Activated CD8-positive, alpha-beta T cell treated with anti-CD3 and anti-CD28 coated beads, Interleukin-2, amount 10 ng/mL, durations not matched to agents 7 days and 5 days (primary cell): ENCODE data around the gene GPAT3. TPM values are rescaled to one million over a fixed set of nuclear protein-coding genes. Genes with fewer than 3 reads are reported as not detected.
A peak's percentile ranks its signal among the peaks of the same experiment; 100 is the strongest.
"Not testable (repeated sequence)": the region's sequence is repeated elsewhere in the genome, so short reads cannot be mapped to it uniquely, and the experiment has no call there.

Experiments used
- ATAC-seq: fragments of 150-1000 bp; cut with Tn5 transposase; one replicate; pipeline ENCODE4 v1.10.0; 2021; ENCODE audit warnings: moderate library complexity
- CTCF ChIA-PET: fragments of 350-600 bp; sonication (Branson Sonifier 250); formaldehyde crosslinking; loops from one replicate; lab custom pipeline; 2021; ENCODE audit warnings: antibody characterized with exemption; lab: Charles Lee
- POLR2A ChIA-PET: fragments of 350-600 bp; sonication (Branson Sonifier 250); formaldehyde crosslinking; loops from one replicate; lab custom pipeline; 2021; ENCODE audit warnings: antibody characterized with exemption; lab: Charles Lee
- DNase-seq: peaks from one replicate; pipeline ENCODE4 v3.0.0-alpha.2; 2020
- H3K27ac Mint-ChIP-seq: one replicate; pipeline ENCODE4 v1.8.0; 2021; ENCODE audit warnings: mild to moderate bottlenecking, mixed read lengths
- H3K27me3 Mint-ChIP-seq: one replicate; pipeline ENCODE4 v1.8.0; 2021; ENCODE audit warnings: low read depth, mixed read lengths
- H3K36me3 Mint-ChIP-seq: one replicate; pipeline ENCODE4 v1.8.0; 2021; ENCODE audit warnings: low read depth, mixed read lengths
- H3K4me1 Mint-ChIP-seq: one replicate; pipeline ENCODE4 v1.8.0; 2021; ENCODE audit warnings: low read depth, mixed read lengths
- H3K4me3 Mint-ChIP-seq: one replicate; pipeline ENCODE4 v1.8.0; 2021; ENCODE audit warnings: mild to moderate bottlenecking, mixed read lengths
- H3K9me3 Mint-ChIP-seq: one replicate; pipeline ENCODE4 v1.8.0; 2022; ENCODE audit warnings: mixed read lengths; ENCODE audit not compliant: insufficient read depth
- total RNA-seq, 2 experiments: library from RNA; stranded (reverse); gene quantifications; one replicate each; pipeline ENCODE4 v1.2.3, GENCODE V29; 2021

GPAT3 gene
- total RNA-seq, 2 experiments from 2014 or later, result 2.8 to 2.9 TPM

- ATAC-seq, H3K36me3 Mint-ChIP-seq, H3K27me3 Mint-ChIP-seq, H3K4me3 Mint-ChIP-seq, H3K27ac Mint-ChIP-seq, POLR2A ChIA-PET, H3K4me1 Mint-ChIP-seq, H3K9me3 Mint-ChIP-seq: not testable (repeated sequence)
- peak; percentile 75 for DNase-seq
- CTCF ChIA-PET, result interaction anchor here (0.8 to 2.9 kb wide), 14 partner anchors 12 to 148 kb away, joined by 3 to 21 read pairs (median 6); partner anchors contain the start of gene GPAT3
These were observed 26.7 kb upstream of the GPAT3 start for GRCh38 chr4:83509156-83509585.

- Mint-ChIP-seq H3K27me3 (no peaks in the 10 kb centered on the region), H3K9me3 (no peaks in the 10 kb centered on the region), H3K4me3 (no peak overlapping the region), H3K27ac (no peak overlapping the region), H3K4me1 (no peaks in the 10 kb centered on the region), H3K36me3 (no peaks in the 10 kb centered on the region)
- ChIA-PET POLR2A (no interaction called here), CTCF (interaction anchor here (1.1 to 2.9 kb wide), 7 partner anchors 14 to 135 kb away, joined by 3 to 21 read pairs (median 7); no protein-coding TSS in a partner anchor)
- DNase-seq (no peak), ATAC-seq (no peak)
These were observed 25.5 kb upstream of the GPAT3 start for GRCh38 chr4:83510442-83510841.

- H3K27ac Mint-ChIP-seq, result no peak overlapping the region
- ChIA-PET CTCF (no interaction called here), POLR2A (no interaction called here)
- H3K27me3 Mint-ChIP-seq, result no peaks in the 10 kb centered on the region
- no peaks in the 10 kb centered on the region for H3K4me1 Mint-ChIP-seq
- no peak overlapping the region for H3K4me3 Mint-ChIP-seq
- ATAC-seq (no peak), DNase-seq (no peak)
- H3K9me3 Mint-ChIP-seq, result no peaks in the 10 kb centered on the region
- H3K36me3 Mint-ChIP-seq, result no peaks in the 10 kb centered on the region
These were observed 19.7 kb upstream of the GPAT3 start for GRCh38 chr4:83516042-83516772.

- ATAC-seq (no peak), DNase-seq (no peak)
- Mint-ChIP-seq H3K9me3 (no peaks in the 10 kb centered on the region), H3K4me1 (no peaks in the 10 kb centered on the region), H3K4me3 (no peak overlapping the region), H3K36me3 (no peaks in the 10 kb centered on the region), H3K27ac (no peak overlapping the region), H3K27me3 (peaks cover 6% of the 10 kb centered on the region)
- ChIA-PET CTCF (no interaction called here), POLR2A (no interaction called here)
These were observed 13.7 kb upstream of the GPAT3 start for GRCh38 chr4:83522239-83522638.

GRCh38 chr4:83527671-83528070 lies 8.2 kb upstream of the GPAT3 start:
- ATAC-seq (no peak), DNase-seq (no peak)
- no peaks in the 10 kb centered on the region for H3K9me3 Mint-ChIP-seq
- ChIA-PET POLR2A (no interaction called here), CTCF (interaction anchor here (1.1 kb wide), 1 partner anchor 18 kb away, joined by 4 read pairs; no protein-coding TSS in a partner anchor)
- H3K27me3 Mint-ChIP-seq, result peaks cover 18% of the 10 kb centered on the region
- H3K36me3 Mint-ChIP-seq, result no peaks in the 10 kb centered on the region
- H3K4me1 Mint-ChIP-seq, result no peaks in the 10 kb centered on the region
- no peak overlapping the region for H3K27ac Mint-ChIP-seq
- H3K4me3 Mint-ChIP-seq, result no peak overlapping the region

GRCh38 chr4:83536362-83537272 lies 709 bp downstream of the GPAT3 start:
- CTCF ChIA-PET, result interaction anchor here (2.0 kb wide), 1 partner anchor 27 kb away, joined by 9 read pairs; no protein-coding TSS in a partner anchor
- H3K27me3 Mint-ChIP-seq, result peaks cover 46% of the 10 kb centered on the region
- H3K27ac Mint-ChIP-seq, result peak overlapping the region; percentile 6
- H3K9me3 Mint-ChIP-seq, result no peaks in the 10 kb centered on the region
- peak overlapping the region; percentile 83 for H3K4me3 Mint-ChIP-seq
- POLR2A ChIA-PET, result interaction anchor here (0.9 kb wide), 1 partner anchor 16 kb away, joined by 3 read pairs; no protein-coding TSS in a partner anchor
- H3K36me3 Mint-ChIP-seq, result no peaks in the 10 kb centered on the region
- peak; percentile 41 for ATAC-seq
- no peak for DNase-seq
- peaks cover 19% of the 10 kb centered on the region for H3K4me1 Mint-ChIP-seq

GRCh38 chr4:83542225-83542624 lies 6.3 kb downstream of the GPAT3 start:
- ATAC-seq (no peak), DNase-seq (no peak)
- H3K4me1 Mint-ChIP-seq, result peaks cover 3% of the 10 kb centered on the region
- no peak overlapping the region for H3K27ac Mint-ChIP-seq
- POLR2A ChIA-PET, result no interaction called here
- no peaks in the 10 kb centered on the region for H3K36me3 Mint-ChIP-seq
- H3K27me3 Mint-ChIP-seq, result peaks cover 11% of the 10 kb centered on the region
- CTCF ChIA-PET, result interaction anchor here (1.3 kb wide), 1 partner anchor 33 kb away, joined by 4 read pairs; no protein-coding TSS in a partner anchor
- no peak overlapping the region for H3K4me3 Mint-ChIP-seq
- no peaks in the 10 kb centered on the region for H3K9me3 Mint-ChIP-seq

- Mint-ChIP-seq H3K27me3 (peaks cover 3% of the 10 kb centered on the region), H3K9me3 (no peaks in the 10 kb centered on the region), H3K27ac (no peak overlapping the region), H3K4me3 (no peak overlapping the region), H3K4me1 (peaks cover 18% of the 10 kb centered on the region), H3K36me3 (no peaks in the 10 kb centered on the region)
- ChIA-PET POLR2A (no interaction called here), CTCF (no interaction called here)
- no peak for DNase-seq
- ATAC-seq, result no peak
These were observed 10.9 kb downstream of the GPAT3 start for GRCh38 chr4:83546786-83547185.

GRCh38 chr4:83548151-83548905 lies 12.4 kb downstream of the GPAT3 start:
- H3K27me3 Mint-ChIP-seq, result peaks cover 3% of the 10 kb centered on the region
- peak; percentile 83 for DNase-seq
- H3K36me3 Mint-ChIP-seq, result no peaks in the 10 kb centered on the region
- peak; percentile 94 for ATAC-seq
- no peaks in the 10 kb centered on the region for H3K9me3 Mint-ChIP-seq
- ChIA-PET CTCF (no interaction called here), POLR2A (no interaction called here)
- H3K4me1 Mint-ChIP-seq, result peaks cover 32% of the 10 kb centered on the region
- H3K27ac Mint-ChIP-seq, result peak overlapping the region; percentile 41
- H3K4me3 Mint-ChIP-seq, result no peak overlapping the region

- H3K4me1 Mint-ChIP-seq, result peaks cover 35% of the 10 kb centered on the region
- H3K27me3 Mint-ChIP-seq, result no peaks in the 10 kb centered on the region
- DNase-seq, result no peak
- H3K36me3 Mint-ChIP-seq, result no peaks in the 10 kb centered on the region
- no peaks in the 10 kb centered on the region for H3K9me3 Mint-ChIP-seq
- no peak overlapping the region for H3K4me3 Mint-ChIP-seq
- ChIA-PET CTCF (interaction anchor here (0.8 kb wide), 1 partner anchor 60 kb away, joined by 3 read pairs; no protein-coding TSS in a partner anchor), POLR2A (no interaction called here)
- H3K27ac Mint-ChIP-seq, result no peak overlapping the region
- ATAC-seq, result no peak
These were observed 16.2 kb downstream of the GPAT3 start for GRCh38 chr4:83552083-83552482.

GRCh38 chr4:83552924-83553323 lies 17.0 kb downstream of the GPAT3 start:
- Mint-ChIP-seq H3K36me3 (no peaks in the 10 kb centered on the region), H3K27ac (no peak overlapping the region), H3K27me3 (no peaks in the 10 kb centered on the region), H3K4me1 (peaks cover 33% of the 10 kb centered on the region), H3K4me3 (no peak overlapping the region), H3K9me3 (no peaks in the 10 kb centered on the region)
- ChIA-PET POLR2A (interaction anchor here (0.8 kb wide), 1 partner anchor 17 kb away, joined by 3 read pairs; the partner anchor contains the start of gene GPAT3), CTCF (no interaction called here)
- DNase-seq, result no peak
- no peak for ATAC-seq
